NCI-H187 (cell line): ENCODE data around the gene FYN.

Source experiments
- DNase-seq, 2 experiments: peaks; one replicate each; lab custom pipeline; 2025; lab: John Stamatoyannopoulos, UW

Gene FYN

GRCh38 chr6:111769365-111770152 is 103.7 kb downstream of the FYN start:
- no peak for DNase-seq

- no peak for DNase-seq
These were observed 104.9 kb downstream of the FYN start for GRCh38 chr6:111768431-111768770.

- no peak for DNase-seq
These were observed 105.4 kb downstream of the FYN start for GRCh38 chr6:111767752-111768430.

GRCh38 chr6:111766201-111766857 is 106.9 kb downstream of the FYN start:
- DNase-seq: no peak

- DNase-seq: no peak
These were observed 107.5 kb downstream of the FYN start for GRCh38 chr6:111765763-111766162.

- no peak for DNase-seq
These were observed 108.7 kb downstream of the FYN start for GRCh38 chr6:111764238-111765175.

GRCh38 chr6:111763381-111763780 is 109.9 kb downstream of the FYN start:
- no peak for DNase-seq

- no peak for DNase-seq
These were observed 111.4 kb downstream of the FYN start for GRCh38 chr6:111761783-111762312.

- DNase-seq: no peak
These were observed 112.0 kb downstream of the FYN start for GRCh38 chr6:111761212-111761611.

GRCh38 chr6:111759836-111760785 is 113.1 kb downstream of the FYN start:
- no peak for DNase-seq

- no peak for DNase-seq
These were observed 113.9 kb downstream of the FYN start for GRCh38 chr6:111759331-111759835.

- no peak for DNase-seq
These were observed 114.5 kb downstream of the FYN start for GRCh38 chr6:111758608-111759329.

- no peak for DNase-seq
These were observed 115.9 kb downstream of the FYN start for GRCh38 chr6:111757342-111757741.

GRCh38 chr6:111754423-111754822 is 118.8 kb downstream of the FYN start:
- DNase-seq: no peak

- DNase-seq: no peak
These were observed 119.7 kb downstream of the FYN start for GRCh38 chr6:111753573-111753972.

GRCh38 chr6:111752476-111752875 is 120.8 kb downstream of the FYN start:
- no peak for DNase-seq

- DNase-seq: no peak
These were observed 122.2 kb downstream of the FYN start for GRCh38 chr6:111750753-111751673.

GRCh38 chr6:111750153-111750552 is 123.1 kb downstream of the FYN start:
- no peak for DNase-seq

GRCh38 chr6:111748231-111748647 is 125.0 kb downstream of the FYN start:
- DNase-seq: no peak
